ENCODE results near the gene KRTAP5-1.
A peak's percentile ranks its signal among the peaks of the same experiment; 100 is the strongest.
"Not testable (repeated sequence)": the region's sequence is repeated elsewhere in the genome, so short reads cannot be mapped to it uniquely, and the experiment has no call there.

The KRTAP5-1 gene, protein sequence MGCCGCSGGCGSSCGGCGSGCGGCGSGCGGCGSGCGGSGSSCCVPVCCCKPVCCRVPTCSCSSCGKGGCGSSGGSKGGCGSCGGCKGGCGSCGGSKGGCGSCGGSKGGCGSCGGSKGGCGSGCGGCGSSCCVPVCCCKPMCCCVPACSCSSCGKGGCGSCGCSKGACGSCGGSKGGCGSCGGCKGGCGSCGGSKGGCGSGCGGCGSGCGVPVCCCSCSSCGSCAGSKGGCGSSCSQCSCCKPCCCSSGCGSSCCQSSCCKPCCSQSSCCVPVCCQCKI

DNA sequence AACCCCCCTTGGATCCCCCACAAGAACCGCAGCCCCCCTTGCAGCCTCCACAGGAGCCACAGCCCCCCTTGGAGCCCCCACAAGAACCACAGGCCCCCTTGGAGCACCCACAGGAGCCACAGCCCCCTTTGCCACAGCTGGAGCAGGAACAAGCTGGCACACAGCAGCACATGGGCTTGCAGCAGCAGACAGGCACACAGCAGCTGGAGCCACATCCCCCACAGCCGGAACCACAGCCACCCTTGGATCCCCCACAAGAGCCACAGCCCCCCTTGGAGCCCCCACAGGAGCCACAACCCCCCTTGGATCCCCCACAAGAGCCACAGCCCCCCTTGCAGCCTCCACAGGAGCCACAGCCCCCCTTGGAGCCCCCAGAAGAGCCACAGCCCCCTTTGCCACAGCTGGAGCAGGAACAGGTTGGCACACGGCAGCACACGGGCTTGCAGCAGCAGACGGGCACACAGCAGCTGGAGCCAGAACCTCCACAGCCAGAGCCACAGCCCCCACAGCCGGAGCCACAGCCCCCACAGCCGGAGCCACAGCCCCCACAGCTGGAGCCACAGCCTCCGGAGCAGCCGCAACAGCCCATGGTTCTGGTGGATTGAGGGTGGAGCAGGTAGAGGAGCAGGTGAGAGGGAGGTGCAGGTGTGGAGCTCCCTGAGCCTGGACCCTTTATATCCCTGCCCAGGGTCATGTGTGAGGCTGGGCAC lies at the start of gene KRTAP5-1:
Gene KRTAP5-1, minus strand, starts transcription at position 623 of the 710 bp plus-strand sequence. Its CDS starts 34 bp downstream, at position 589.
- not testable (repeated sequence) for DNase-seq (ENCODE audit: low read depth in 2 of 2)

DNA sequence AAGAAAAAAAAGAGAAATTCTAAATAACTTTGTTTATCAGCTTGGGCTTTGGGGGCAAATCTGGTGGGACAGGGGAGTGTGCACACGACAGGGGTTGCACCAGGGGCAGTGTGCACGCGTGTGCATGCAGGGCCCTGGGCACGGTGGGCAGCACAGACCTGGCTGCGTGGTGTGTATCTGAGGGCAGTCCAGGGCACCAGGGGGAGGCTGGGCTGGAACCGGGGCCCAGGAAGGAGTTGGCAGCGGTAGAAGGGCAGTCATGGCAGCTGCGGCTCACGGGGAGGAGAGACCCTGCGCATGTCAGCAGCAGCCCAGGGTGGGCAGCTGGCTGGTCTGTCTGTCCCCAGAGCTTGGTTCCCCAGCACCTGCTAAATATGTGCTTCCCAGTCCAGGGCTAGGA lies 48.8 kb upstream of the KRTAP5-1 start:
- no peak for DNase-seq (ENCODE audit: low read depth in 2 of 2)

DNA sequence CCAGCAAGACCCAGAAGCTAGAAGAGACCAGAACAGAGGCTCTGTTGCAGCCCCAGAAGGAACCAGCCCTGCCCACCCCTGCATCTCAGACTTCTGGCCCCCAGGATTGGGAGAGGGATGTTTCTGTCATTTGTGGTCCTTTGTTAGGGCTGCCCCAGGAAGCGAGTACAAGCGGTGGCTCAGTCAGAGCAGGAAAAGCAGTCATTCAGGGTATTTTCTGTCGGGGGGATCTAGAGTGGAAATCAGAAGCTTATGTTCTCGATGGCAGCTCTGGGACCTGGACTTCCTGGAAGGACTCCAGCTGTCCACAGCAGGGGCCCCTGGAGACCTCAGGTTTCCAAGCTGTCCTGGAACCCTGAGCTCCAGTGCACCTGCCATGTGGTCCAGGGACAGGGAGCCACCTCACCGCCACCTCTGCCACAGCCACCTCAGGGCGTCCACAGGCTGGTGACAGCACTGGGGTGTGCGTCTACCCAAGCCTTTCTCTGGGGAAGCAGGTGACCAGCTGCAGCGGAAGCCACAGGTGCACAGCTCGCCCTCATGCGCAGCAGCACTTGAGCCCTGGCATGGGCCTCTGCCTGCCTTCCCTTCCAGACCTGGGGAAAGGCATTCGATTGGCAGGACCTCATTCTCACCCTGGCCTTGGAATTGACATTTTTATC lies 47.1 kb upstream of the KRTAP5-1 start:
- no peak for DNase-seq (ENCODE audit: low read depth in 2 of 2)

DNA sequence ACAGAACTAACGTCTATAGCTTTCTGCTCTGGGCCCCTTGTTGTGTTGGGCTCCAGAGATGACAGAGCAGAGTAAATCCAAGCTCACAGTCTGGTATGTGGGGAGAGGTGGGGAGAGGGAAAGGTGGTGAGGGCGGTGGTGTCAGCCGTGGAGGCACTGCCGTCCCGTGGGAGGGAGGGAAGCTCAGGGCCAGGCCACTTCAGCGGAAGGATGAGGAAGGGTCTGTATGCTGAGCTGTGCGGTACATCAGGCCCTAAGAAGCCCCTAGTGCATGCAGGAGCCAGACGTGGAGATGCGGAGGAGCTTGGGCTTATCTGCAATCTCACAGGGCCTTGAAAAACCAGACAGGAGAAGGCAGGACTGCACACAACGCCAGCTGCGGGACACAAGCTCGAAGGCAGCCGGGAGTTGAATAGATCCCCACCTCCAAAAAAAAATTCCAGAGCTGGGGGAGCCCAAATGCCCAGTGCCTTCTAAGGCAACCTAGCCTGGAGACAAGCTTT lies 46.0 kb upstream of the KRTAP5-1 start:
- DNase-seq (ENCODE audit: low read depth in 2 of 2): no peak

DNA sequence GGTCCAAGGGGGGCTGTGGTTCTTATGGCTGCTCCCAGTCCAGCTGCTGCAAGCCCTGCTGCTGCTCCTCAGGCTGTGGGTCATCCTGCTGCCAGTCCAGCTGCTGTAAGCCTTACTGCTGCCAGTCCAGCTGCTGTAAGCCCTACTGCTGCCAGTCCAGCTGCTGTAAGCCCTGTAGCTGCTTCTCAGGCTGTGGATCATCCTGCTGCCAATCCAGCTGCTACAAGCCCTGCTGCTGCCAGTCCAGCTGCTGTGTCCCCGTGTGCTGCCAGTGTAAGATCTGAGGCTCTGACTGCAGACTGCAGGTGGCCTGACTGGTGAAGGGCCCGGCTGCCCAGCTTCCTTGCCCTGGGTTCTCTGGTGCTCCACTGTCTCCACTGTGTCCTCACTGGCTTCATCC lies 45.2 kb upstream of the KRTAP5-1 start:
- no peak for DNase-seq (ENCODE audit: low read depth in 2 of 2)

DNA sequence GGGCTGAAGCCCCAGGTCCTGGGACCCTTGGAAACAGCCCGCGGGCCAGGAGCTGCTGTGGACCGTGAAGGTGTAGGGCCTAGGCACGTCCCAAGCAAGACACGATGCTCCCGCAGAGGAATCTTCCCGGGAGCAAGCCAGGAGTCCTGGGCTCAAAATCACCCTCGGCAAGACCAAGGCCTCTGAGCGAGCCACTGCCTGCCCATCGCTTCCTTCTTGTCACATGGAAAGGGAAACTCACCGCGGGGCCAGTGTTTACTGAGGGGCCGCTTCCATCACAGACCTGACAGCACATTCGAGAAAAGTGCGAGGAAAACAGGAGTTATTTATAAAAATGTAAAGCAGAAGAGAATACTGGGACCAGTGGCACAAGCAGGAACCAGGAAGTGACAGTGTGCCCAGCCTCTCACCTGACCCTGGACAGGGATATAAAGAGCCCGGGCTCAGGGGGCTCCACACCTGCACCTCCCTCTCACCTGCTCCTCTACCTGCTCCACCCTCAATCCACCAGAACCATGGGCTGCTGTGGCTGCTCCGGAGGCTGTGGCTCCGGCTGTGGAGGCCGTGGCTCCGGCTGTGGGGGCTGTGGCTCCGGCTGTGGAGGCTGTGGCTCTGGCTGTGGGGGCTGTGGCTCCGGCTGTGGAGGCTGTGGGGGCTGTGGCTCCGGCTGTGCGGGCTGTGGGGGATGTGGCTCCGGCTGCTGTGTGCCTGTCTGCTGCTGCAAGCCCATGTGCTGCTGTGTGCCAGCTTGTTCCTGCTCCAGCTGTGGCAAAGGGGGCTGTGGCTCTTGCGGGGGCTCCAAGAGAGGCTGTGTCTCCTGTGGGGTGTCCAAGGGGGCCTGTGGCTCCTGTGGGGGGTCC lies 44.5 kb upstream of the KRTAP5-1 start, which contains the start of gene KRTAP5-5:
Gene KRTAP5-5, plus strand, starts transcription at position 450 of the 860 bp plus-strand sequence. Its CDS starts 66 bp downstream, at position 516.
- DNase-seq (ENCODE audit: low read depth in 2 of 2): no peak

DNA sequence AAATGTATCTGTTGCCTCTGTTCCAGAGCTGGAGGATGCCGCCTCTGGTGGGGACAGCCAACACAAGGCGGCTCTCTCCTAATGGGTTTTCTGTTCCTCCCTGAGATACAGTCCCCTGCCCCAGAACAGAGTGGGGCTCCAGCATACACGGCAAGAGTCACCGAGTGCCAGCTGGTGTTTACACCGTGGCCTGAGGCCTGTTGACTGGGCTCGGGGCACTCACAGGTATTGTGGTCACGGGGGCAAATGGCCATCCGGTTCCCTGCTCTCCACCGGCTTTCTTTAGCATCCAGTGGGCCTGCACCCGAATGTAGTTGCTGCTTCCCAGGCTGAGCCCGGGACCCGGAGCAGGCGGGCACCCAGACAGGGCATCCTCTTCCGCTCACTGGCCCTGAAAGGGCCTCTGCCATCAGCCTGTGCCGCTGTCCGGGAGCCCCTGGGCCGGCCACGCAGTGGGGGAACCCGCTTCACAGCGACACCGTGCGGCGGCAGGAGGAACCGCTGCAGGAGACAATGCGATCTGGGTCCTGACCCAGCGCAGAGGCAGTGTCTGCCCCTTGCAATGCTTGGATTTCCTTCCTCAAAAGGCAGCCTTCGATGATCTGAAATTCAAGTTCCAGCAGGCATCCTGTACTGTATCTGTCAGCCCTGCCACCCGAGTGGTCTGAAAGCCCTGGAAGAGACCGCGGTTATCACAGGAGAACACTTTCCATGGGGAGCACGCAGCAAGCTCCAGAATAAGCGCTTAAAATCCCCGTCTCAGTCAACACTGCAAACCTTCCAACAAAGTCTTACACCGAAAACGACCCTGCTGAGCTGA lies 43.6 kb upstream of the KRTAP5-1 start:
- peak; percentile 22 to 28 for DNase-seq (ENCODE audit: low read depth in 2 of 2)

DNA sequence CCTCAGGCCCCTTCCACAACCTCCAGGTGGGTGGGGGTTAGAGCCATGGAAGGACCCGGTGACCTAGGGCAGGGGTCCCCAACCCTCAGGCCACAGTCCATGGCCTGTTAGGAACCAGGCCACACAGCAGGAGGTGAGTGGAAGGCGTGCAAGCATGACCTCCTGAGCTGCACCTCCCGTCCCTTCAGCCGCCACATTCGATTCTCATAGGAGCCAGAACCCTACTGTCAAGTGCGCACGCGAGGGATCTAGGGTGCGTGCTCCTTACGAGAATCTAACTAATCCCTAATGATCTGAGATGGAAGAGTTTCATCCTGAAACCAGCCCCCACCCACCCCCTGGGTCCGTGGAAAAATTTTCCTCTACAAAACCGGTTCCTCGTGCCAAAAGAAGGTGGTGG lies 40.5 kb upstream of the KRTAP5-1 start:
- DNase-seq (ENCODE audit: low read depth in 2 of 2): no peak

DNA sequence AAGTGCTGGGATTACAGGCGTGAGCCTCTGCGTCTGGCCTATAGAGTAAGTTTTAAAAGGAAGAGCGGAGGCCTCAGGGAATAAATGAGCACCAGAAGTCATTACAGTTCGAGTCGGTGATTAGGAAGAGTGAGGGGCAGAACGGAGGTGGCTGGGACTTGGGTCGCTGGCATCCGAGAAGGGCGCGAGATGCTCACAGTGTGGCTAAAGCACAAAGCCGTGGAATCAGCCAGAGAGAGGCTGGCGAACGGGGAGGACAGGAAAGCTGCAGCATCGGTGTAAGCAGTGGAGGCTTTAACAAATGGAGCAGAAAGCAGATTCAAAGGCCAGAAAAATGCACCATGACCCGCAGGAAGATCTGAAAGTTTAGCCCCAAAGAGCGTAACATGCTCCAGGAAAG lies 39.5 kb upstream of the KRTAP5-1 start:
- DNase-seq (ENCODE audit: low read depth in 2 of 2): no peak

DNA sequence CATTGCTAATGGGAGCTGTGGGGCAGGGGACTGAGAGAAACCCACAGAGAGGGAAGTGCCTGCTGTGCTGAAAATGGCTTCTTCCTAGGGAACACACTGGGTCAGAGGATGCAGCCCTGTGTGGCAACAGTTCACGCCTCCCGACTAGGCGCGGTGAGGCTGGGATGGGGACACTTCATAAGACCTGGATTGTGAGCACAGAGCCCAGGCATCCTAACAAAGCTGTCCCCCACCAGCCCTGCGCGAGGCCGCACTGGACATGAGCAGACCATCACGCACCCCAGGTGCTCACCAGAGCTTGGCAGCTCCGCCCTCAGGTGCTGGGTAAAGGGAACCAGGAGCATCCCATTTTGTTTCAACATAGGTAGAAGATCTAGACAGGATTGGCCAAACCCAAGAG lies 38.6 kb upstream of the KRTAP5-1 start:
- no peak for DNase-seq (ENCODE audit: low read depth in 2 of 2)

DNA sequence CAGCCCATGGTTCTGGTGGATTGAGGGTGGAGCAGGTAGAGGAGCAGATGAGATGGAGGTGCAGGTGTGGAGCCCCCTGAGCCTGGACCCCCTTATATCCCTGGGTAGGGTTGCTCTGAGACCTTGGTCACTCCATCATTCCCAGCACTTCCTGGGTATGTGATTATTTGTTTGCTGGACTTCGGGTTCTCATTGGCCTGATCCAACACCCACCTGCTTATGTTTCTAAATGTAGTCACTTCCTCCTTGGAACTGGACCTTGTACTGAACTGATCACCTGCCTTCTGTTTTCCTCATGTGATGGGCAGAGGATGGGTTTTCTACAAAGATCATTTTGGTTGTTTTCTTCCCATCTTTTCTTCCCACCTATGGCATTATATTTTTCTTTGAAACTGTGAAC lies 37.0 kb upstream of the KRTAP5-1 start, which contains the start of gene KRTAP5-4:
Gene KRTAP5-4, minus strand, starts transcription at position 53 of the 400 bp plus-strand sequence. Its CDS starts 45 bp downstream, at position 8.
- no peak for DNase-seq (ENCODE audit: low read depth in 2 of 2)

DNA sequence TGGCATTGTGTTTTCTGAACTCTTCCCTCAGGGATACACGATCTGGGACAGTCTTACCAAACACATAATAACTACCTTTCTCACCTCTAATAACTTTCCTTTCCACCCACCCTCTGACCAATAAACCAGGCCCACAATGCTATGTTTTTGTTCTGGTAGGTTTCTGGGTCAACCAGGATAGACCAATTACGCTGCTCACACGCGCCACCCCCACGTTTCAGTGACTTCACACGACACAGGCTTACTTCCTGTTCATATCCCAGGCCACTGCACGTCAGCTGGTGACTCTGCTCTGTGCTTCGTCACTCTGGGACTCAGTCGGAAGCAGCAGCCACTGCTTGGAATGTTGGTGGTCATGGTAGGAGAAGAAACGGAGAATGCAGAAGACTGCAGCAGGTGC lies 34.4 kb upstream of the KRTAP5-1 start:
- DNase-seq (ENCODE audit: low read depth in 2 of 2): no peak

DNA sequence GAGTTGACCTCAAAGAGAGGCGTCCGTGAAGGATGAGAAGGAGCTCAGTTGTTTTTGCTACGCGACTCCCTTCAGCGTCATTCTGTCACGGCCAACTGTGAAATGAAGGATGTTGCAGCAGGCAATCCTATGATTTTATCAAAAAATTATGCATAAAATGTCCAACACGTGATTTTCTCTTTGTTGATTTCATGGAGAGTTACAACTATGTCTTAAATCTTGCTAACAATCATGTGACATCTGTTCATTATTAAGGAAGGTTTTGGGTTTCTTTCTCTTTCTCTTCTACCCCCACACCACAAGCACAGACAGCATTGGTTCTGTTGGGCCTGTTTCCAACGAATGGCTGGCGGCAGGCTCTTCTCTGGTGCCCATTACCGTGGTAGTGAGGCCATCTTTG lies 33.1 kb upstream of the KRTAP5-1 start:
- DNase-seq (ENCODE audit: low read depth in 2 of 2): no peak

DNA sequence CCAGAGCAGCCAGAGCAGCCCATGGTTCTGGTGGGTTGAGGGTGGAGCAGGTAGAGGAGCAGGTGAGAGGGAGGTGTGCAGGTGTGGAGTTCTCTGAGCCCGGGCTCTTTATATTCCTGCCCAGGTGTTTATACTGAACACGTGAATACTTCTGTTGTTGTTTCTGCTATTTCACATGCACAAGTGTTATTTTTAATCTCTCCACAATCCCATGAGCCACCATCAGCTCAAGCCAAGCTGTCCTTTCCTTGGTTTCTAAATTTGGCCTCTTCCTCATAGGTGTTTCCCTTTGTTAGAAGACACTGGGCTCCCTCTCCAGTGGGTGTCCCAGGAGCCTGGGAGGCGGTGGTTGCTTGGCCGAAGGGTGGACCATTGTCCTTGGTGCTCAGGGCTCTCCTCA lies 23.3 kb upstream of the KRTAP5-1 start, which contains the start of gene KRTAP5-3:
Gene KRTAP5-3, minus strand, starts transcription at position 101 of the 400 bp plus-strand sequence. Its CDS starts 78 bp downstream, at position 23.
- no peak for DNase-seq (ENCODE audit: low read depth in 2 of 2)

DNA sequence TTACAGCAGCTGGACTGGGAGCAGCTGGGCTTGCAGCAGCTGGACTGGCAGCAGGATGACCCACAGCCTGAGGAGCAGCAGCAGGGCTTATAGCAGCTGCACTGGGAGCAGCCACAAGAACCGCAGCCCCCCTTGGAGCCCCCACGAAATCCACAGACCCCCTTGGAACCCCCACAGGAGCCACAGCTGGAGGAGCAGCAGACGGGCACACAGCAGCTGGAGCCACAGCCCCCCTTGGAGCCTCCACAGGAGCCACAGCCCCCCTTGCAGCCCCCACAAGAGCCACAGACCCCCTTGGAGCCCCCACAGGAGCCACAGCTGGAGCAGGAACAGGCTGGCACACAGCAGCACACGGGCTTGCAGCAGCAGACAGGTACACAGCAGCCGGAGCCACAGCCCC lies 22.8 kb upstream of the KRTAP5-1 start:
- not testable (repeated sequence) for DNase-seq (ENCODE audit: low read depth in 2 of 2)

DNA sequence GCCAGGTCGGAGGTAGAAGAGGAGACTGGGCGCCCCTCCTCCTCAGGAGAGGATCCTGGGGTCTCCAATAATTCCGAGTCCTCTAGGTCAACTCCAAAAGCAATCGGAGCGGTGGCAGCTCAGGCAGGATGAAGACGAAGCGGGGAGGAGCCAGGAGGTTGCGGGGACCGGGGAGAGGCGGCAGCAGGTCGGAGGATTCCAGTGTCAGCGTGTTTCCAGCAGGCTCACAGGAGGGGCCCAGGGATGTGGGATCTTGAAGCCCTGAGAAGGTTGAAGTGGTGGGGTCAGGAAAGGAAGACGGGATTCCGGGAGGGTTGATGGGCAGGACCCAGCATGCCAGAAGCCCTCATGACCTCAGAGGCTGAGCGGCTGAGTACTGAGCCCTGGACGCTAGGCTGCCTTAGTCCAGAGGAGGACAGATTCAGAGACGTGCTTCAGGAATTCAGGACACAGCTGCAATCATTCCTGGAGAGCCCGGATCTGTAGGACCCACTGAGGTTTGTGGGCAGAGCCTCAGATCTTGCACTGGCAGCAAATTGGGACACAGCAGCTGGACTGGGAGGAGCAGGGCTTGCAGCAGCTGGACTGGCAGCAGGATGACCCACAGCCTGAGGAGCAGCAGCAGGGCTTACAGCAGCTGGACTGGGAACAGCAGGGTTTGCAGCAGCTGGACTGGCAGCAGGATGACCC lies 22.2 kb upstream of the KRTAP5-1 start:
- DNase-seq (ENCODE audit: low read depth in 2 of 2): not testable (repeated sequence)

DNA sequence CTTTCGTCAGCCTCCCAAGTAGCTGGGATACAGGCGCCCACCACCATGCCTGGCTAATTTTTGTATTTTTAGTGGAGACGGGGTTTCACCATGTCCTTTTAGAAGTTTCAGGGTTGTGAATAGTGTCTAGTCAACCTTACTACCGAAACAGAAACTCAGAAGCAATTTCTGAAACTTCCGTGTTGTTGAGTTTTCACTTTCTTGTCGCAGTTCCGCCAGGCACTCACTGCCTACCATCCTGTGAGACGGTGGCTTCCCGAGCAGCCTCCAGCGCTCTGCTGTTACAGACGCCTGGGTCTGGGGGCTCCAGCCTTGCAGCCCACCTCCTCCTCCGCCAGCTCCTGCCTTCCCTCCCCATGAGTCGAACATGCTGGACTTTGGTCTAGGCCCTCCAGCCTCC lies 20.8 kb upstream of the KRTAP5-1 start:
- DNase-seq (ENCODE audit: low read depth in 2 of 2): not testable (repeated sequence)

DNA sequence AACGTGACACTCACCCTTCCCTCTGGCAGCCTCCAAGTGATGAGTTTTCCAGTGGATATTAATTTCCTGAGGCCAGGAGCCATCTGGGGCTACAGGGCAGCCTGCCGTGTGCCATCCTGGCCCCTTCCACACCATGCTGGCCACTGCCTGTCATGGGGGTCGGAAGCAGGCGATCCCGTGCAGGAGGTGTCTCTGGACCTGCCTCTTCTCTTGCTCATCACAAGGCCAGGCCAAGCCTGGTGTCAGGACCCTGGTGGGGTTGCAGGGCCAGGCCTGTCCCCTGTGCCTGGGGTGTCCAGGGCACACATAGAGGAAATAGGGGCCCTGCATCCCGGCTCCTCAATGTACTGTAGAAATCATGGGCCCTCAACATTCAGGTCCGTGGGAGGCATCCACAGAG lies 19.6 kb upstream of the KRTAP5-1 start:
- DNase-seq (ENCODE audit: low read depth in 2 of 2): no peak

DNA sequence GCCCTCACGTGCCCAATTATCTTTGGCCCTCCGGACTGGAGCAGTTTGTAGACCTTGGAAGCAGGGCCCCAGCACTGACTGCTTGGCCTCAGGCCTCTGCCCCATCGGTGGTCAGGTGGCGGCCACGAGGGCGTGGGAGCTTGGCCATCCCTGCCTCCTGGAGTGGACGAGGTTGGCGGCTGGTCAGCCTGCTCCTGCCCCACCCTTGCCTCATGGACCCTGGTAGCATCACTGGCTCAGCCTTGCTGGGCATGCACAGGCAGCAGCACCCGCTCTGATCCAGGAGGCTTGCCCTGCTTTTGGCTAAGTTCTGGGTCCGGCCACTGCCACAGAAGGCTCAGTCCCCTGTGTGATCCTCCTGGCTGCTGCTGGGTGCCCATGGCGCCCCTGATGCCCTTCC lies 19.1 kb upstream of the KRTAP5-1 start:
- DNase-seq (ENCODE audit: low read depth in 2 of 2): no peak

DNA sequence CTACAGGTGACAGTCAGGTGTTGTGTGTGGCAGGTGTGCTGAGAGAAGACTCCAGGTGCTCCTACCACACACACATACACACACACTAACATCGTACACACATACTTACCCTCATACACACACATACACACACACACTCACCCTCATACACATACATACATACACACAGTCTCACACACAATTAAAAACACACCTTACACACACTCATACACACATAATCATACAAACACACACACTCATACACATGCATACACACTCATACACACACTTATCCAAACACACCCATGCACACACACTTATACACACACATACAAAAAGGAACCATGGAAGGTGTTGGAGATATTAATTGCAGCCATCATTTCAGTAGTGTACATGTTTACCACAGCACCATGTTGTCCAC lies 18.5 kb upstream of the KRTAP5-1 start:
- no peak for DNase-seq (ENCODE audit: low read depth in 2 of 2)
